ENCODE data around the gene FGF11.

FGF11 gene

DNA sequence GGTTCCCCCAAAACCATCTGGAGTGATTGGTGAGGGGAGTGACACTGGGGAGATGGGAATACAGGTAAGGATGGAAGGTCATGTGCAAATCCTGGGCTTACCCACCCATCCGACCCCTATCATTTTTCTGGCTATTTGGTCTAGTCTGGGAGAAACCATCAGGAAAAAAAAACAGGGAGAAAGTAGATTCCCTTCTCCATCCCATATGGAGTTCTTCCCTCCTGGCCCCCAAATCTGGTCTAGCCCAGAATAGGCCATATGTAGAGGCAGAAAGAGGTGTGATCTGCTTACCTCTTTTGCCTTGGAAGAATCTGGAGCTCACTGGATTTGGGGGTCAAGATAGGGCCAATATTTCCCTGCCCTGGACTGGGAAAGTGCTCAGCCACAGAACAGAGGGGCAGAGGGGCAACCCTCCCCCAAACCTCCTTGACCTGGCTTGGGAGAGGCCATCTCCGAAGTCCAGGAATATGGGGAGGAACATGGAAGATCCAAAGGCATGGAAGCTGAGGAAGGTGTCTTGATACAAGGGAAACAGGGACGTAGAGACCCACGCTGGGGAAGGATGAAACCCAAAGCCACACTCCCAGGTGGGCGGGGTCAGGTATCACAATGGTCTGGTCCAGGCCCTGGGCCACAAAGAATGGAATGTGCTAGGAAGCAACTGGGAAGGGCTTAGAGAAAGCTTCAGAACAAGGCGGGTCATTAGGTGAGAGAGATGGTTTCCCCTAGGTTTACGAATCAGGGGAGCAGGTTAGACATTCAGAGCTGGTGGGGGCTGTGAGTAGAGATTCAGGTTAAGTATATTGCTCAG is 21.7 kb downstream of the FGF11 start:
- in situ Hi-C loops (cut with MboI; ENCODE audit: low sequenced_read_pairs, unreplicated experiment), result no loop called here
- DNase-seq (ENCODE audit: low spot score), result no peak
- TF ChIP-seq, protein P1, sequence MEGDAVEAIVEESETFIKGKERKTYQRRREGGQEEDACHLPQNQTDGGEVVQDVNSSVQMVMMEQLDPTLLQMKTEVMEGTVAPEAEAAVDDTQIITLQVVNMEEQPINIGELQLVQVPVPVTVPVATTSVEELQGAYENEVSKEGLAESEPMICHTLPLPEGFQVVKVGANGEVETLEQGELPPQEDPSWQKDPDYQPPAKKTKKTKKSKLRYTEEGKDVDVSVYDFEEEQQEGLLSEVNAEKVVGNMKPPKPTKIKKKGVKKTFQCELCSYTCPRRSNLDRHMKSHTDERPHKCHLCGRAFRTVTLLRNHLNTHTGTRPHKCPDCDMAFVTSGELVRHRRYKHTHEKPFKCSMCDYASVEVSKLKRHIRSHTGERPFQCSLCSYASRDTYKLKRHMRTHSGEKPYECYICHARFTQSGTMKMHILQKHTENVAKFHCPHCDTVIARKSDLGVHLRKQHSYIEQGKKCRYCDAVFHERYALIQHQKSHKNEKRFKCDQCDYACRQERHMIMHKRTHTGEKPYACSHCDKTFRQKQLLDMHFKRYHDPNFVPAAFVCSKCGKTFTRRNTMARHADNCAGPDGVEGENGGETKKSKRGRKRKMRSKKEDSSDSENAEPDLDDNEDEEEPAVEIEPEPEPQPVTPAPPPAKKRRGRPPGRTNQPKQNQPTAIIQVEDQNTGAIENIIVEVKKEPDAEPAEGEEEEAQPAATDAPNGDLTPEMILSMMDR (IDR thresholded peaks at IDR 0.05; ENCODE audit: borderline replicate concordance, control extremely low read depth, extremely low read depth, insufficient read depth, missing control alignments), result no peak

DNA sequence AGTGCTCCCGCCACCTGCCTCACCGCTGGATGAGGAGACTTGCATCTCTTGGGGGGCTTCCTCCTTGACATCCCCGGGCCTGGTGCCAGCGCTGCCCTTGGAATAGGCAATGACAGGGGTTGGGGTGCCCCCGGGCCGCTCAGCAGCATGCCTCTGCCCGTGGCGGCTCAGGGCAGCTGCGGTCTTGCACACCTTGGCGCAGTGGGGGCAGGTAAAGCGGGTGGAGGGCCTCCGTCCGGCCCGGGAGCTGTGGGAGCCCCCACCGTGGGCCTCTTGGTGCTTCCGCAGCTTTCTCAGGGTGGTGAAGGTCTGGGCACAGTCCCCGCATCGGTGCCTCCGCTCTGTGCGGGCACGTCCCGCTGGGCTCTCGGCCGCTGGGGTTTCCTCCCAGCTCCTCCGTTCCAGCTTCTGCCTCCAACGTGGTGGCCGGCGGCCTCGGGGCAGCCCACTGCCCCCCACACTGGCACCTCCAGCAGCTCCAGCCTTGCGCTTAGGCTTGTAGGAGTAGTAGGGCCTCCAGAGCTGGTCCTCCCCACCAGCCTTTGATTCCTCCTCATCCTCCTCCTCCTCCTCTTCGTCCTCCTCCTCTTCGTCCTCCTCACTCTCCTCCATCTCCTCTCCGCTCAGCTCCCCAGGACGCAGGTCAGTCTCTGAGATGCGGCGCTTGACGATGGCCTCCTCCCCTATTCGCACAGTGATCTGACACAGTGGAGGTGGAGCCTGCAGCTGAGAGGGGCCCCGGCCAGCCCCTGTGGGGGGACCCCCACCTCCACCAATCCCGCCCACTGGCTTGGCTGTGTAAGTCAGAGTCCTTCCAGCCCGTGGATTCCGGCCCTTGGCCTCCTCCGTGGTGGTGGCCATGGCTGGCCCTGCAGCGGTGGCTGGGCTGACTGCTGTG is 23.4 kb downstream of the FGF11 start:
- in situ Hi-C loops (cut with MboI; ENCODE audit: low sequenced_read_pairs, unreplicated experiment), result no loop called here
- TF ChIP-seq, protein P1 (IDR thresholded peaks at IDR 0.05; ENCODE audit: borderline replicate concordance, control extremely low read depth, extremely low read depth, insufficient read depth, missing control alignments), result no peak
- no peak for DNase-seq (ENCODE audit: low spot score)

GRCh38 chr17:7463372-7463846 is 24.1 kb downstream of the FGF11 start:
- TF ChIP-seq, protein P1 (IDR thresholded peaks at IDR 0.05; ENCODE audit: borderline replicate concordance, control extremely low read depth, extremely low read depth, insufficient read depth, missing control alignments), result no peak
- DNase-seq (ENCODE audit: low spot score), result no peak
- in situ Hi-C loops (cut with MboI; ENCODE audit: low sequenced_read_pairs, unreplicated experiment), result no loop called here

DNA sequence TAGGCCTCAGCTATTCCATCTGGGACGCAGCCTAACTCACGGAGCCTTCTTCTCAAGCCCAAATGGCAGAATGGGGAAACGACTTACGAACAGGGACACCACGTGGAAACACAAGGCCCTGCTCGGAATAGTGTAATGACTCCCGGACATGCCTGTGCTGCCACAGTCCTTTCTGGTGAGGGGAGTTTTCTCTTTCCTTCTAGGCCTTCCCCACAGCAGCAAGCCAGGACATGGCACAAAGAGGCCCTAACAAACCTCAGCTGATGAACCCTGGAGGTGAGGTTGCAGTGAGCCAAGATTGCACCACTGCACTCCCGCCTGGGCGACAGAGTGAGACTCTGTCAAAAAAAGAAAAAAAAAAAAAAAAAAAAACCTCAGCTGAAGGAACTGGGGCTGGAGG is 24.8 kb downstream of the FGF11 start:
- in situ Hi-C loops (cut with MboI; ENCODE audit: low sequenced_read_pairs, unreplicated experiment), result no loop called here
- TF ChIP-seq, protein P1 (IDR thresholded peaks at IDR 0.05; ENCODE audit: borderline replicate concordance, control extremely low read depth, extremely low read depth, insufficient read depth, missing control alignments), result no peak

GRCh38 chr17:7465597-7466275 is 26.4 kb downstream of the FGF11 start:
- no peak for DNase-seq (ENCODE audit: low spot score)
- TF ChIP-seq, protein P1 (IDR thresholded peaks at IDR 0.05; ENCODE audit: borderline replicate concordance, control extremely low read depth, extremely low read depth, insufficient read depth, missing control alignments), result no peak
- in situ Hi-C loops (cut with MboI; ENCODE audit: low sequenced_read_pairs, unreplicated experiment), result no loop called here

More for the DNA sequence above, 24.8 kb downstream of the FGF11 start:
- DNase-seq (ENCODE audit: low spot score), result no peak

GRCh38 chr17:7466318-7466638 is 27.0 kb downstream of the FGF11 start:
- TF ChIP-seq, protein P1 (IDR thresholded peaks at IDR 0.05; ENCODE audit: borderline replicate concordance, control extremely low read depth, extremely low read depth, insufficient read depth, missing control alignments), result no peak
- DNase-seq (ENCODE audit: low spot score), result no peak
- in situ Hi-C loops (cut with MboI; ENCODE audit: low sequenced_read_pairs, unreplicated experiment), result no loop called here

Measured in GM13976 (cell line).